Renal cortex interstitium (tissue), 11 donors: Measurements from ENCODE around the gene CENPV. TPM values are rescaled to one million over a fixed set of nuclear protein-coding genes. Genes with fewer than 3 reads are reported as not detected.
A peak's percentile ranks its signal among the peaks of the same experiment; 100 is the strongest.
"Not testable (repeated sequence)": the region's sequence is repeated elsewhere in the genome, so short reads cannot be mapped to it uniquely, and the experiment has no call there.

Experiments used
- DNase-seq, 11 donors: peaks; one replicate each; pipeline ENCODE4 v3.0.0-alpha.2; 2013; ENCODE audit warnings: low read depth in 9 of 11, low spot score in 4 of 11; ENCODE audit errors: extremely low read depth in 1 of 11
- polyA plus RNA-seq, 3 donors: library from polyadenylated mRNA; unstranded; fragments of 120-200 nt; gene quantifications; one replicate each; pipeline ENCODE4 v1.2.1, GENCODE V29; 2013; ENCODE audit not compliant: insufficient read length in 3 of 3

CENPV gene
- polyA plus RNA-seq, 3 donors: 74.7 to 80.7 (median 77.7) TPM

GRCh38 chr17:16329519-16330271 is 23.6 kb downstream of the CENPV start:
- no peak for DNase-seq

- no peak for DNase-seq
Observed at GRCh38 chr17:16328997-16329396, 24.3 kb downstream of the CENPV start.

- no peak for DNase-seq
Observed at GRCh38 chr17:16327018-16327417, 26.3 kb downstream of the CENPV start.

- DNase-seq: no peak
Observed at GRCh38 chr17:16325964-16326363, 27.3 kb downstream of the CENPV start.

- no peak for DNase-seq
Observed at GRCh38 chr17:16322636-16323035, 30.6 kb downstream of the CENPV start.

GRCh38 chr17:16319969-16320368 is 33.3 kb downstream of the CENPV start:
- DNase-seq: no peak

- DNase-seq: no peak
Observed at GRCh38 chr17:16314859-16315258, 38.4 kb downstream of the CENPV start.

- DNase-seq: no peak
Observed at GRCh38 chr17:16314189-16314588, 39.1 kb downstream of the CENPV start.

- DNase-seq: peak in 3 of 11 donors; percentile 2 to 11 (median 2)
Observed at GRCh38 chr17:16313139-16314090, 39.9 kb downstream of the CENPV start.

GRCh38 chr17:16312061-16312460 is 41.2 kb downstream of the CENPV start:
- DNase-seq: not testable (repeated sequence)

- DNase-seq: no peak
Observed at GRCh38 chr17:16306211-16306610, 47.1 kb downstream of the CENPV start.

- DNase-seq: no peak
Observed at GRCh38 chr17:16304830-16305229, 48.4 kb downstream of the CENPV start.

GRCh38 chr17:16302856-16303255 is 50.4 kb downstream of the CENPV start:
- DNase-seq: no peak

GRCh38 chr17:16301963-16302855 is 51.1 kb downstream of the CENPV start:
- no peak for DNase-seq

- no peak for DNase-seq
Observed at GRCh38 chr17:16300554-16300953, 52.7 kb downstream of the CENPV start.

GRCh38 chr17:16298140-16298662 is 55.1 kb downstream of the CENPV start:
- no peak for DNase-seq

GRCh38 chr17:16297367-16298139 is 55.7 kb downstream of the CENPV start:
- DNase-seq: no peak

- not testable (repeated sequence) for DNase-seq
Observed at GRCh38 chr17:16296072-16296471, 57.2 kb downstream of the CENPV start.
